ENCODE measurements around the gene DPRX. TPM values are rescaled to one million over a fixed set of nuclear protein-coding genes. Genes with fewer than 3 reads are reported as not detected.

The DPRX gene
- total RNA-seq, 6 donors from 2014 or later, result not detected

DNA sequence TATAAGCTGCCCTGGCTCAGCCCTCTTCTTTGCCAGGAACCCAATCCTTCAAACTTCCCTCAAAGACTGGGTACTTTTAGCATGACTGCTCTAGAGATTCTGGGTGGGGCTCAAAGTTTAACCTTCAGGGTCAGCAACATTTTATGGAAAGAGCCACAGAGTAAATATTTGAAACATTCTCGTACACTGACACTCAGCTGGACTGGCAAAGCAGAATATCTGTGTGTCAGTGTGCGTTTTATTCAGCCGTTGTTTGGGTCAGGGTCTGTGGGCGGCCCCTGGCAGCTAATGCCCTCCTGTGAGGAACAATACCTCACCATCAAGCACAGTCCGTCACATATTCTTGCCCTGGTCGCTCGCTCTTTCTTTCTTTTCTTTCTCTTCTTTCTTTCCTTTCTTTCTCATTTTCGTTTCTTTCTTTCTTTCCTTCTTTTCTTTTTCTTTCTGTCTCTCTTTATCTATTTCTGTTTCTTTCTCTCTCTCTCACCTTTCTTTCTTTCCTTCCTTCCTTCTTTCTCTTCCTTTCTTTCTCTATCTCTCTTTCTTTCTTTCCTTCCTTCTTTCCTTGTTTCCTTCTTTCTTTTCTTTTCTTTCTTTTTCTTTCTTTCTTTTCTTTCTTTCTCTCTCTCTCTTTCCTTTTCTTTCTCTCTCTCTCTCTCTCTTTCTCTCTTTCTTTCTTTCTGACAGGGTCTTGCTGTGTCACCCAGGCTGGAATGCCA is 10.7 kb downstream of the DPRX start:
- no peaks in the 10 kb centered on the region for H3K27me3 ChIP-seq
- peaks cover 0 to 5% (median 2%) of the 10 kb centered on the region in 4 donors for H3K4me1 ChIP-seq
- H3K4me3 ChIP-seq, result no peak overlapping the region
- H3K27ac ChIP-seq, result no peak overlapping the region
- whole genome bisulfite sequencing, 2 donors, result 53 to 58% methylated on average over 8 of the region's 8 CpGs
- H3K9me3 ChIP-seq, result peaks cover 0 to 3% (median 0%) of the 10 kb centered on the region in 4 donors
- no peak for ATAC-seq (ENCODE audit: low FRiP score in 2 of 2)
- TF ChIP-seq, protein P1, sequence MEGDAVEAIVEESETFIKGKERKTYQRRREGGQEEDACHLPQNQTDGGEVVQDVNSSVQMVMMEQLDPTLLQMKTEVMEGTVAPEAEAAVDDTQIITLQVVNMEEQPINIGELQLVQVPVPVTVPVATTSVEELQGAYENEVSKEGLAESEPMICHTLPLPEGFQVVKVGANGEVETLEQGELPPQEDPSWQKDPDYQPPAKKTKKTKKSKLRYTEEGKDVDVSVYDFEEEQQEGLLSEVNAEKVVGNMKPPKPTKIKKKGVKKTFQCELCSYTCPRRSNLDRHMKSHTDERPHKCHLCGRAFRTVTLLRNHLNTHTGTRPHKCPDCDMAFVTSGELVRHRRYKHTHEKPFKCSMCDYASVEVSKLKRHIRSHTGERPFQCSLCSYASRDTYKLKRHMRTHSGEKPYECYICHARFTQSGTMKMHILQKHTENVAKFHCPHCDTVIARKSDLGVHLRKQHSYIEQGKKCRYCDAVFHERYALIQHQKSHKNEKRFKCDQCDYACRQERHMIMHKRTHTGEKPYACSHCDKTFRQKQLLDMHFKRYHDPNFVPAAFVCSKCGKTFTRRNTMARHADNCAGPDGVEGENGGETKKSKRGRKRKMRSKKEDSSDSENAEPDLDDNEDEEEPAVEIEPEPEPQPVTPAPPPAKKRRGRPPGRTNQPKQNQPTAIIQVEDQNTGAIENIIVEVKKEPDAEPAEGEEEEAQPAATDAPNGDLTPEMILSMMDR (IDR thresholded peaks at IDR 0.05), result no peak
- TF ChIP-seq EP300 (IDR thresholded peaks at IDR 0.05) (no peak), POLR2AphosphoS5 (IDR thresholded peaks at IDR 0.05) (no peak), POLR2A (IDR thresholded peaks at IDR 0.05) (no peak)
- DNase-seq, result no peak
- no peaks in the 10 kb centered on the region for H3K36me3 ChIP-seq

DNA sequence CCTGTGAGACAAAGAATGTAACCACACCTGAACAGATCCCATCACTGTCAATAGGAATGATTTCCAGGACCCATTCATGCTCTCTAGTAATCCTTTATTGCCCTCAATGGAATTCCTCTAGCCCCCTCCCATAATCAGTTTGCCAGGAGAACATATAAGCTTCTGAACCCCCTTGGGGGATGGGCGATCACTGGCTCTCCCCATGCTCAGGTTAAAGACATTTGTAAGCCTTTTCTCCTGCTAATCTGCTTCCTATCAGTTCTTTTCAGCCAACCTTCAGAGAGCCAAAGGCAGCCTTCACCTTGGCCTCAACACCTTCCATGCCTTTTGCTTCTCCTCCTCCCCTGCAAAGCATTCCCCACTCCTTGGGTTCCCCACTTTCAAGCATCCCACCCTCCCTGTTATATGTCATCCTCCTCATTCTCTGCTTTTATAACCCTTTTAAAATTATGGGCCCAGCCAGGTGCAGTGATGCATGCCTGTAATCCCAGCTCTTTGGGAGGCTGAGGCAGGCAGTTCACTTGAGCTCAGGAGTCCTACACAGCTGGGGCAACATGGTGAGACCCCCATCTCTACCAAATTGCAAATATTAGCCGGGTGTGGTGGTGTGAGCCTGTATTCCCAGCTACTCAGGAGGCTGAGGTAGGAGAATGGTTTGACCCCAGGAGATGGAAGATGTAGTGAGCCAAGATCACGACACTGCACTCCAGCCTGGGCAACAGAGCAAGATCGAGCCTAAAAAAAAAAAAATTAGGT is 12.4 kb downstream of the DPRX start:
- TF ChIP-seq POLR2A (IDR thresholded peaks at IDR 0.05) (no peak), POLR2AphosphoS5 (IDR thresholded peaks at IDR 0.05) (no peak), EP300 (IDR thresholded peaks at IDR 0.05) (no peak)
- TF ChIP-seq, protein P1 (IDR thresholded peaks at IDR 0.05), result no peak
- 74 to 86% methylated on average over 4 of the region's 4 CpGs for WGBS, 2 donors
- Histone ChIP-seq H3K27me3 (no peaks in the 10 kb centered on the region), H3K9me3 (peaks cover 0 to 16% (median 4%) of the 10 kb centered on the region in 4 donors), H3K4me3 (no peak overlapping the region), H3K36me3 (no peaks in the 10 kb centered on the region), H3K27ac (no peak overlapping the region), H3K4me1 (peaks cover 0 to 5% (median 2%) of the 10 kb centered on the region in 4 donors)
- ATAC-seq (ENCODE audit: low FRiP score in 2 of 2) (no peak), DNase-seq (no peak)

DNA sequence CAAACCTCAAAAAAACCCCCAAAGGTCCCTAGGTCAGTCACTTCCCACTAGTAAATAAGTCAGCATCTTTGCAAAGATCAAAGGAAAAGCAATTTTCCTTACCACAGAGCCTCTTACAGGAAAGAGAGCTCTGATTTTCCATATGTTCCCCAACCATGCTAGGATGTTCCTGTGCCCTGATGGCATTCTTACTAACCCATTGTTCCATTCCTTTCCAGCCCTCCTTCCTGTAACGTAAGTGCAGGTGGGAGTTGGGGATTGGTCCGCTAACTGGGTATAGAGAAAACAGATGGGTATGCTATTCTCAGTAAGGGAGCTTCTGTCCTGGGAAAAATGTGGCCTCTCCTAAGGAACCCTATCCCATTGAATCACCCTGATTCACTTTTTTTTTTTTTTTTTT is 14.3 kb downstream of the DPRX start:
- no peak for ATAC-seq (ENCODE audit: low FRiP score in 2 of 2)
- H3K4me1 ChIP-seq, result peaks cover 0 to 5% (median 2%) of the 10 kb centered on the region in 4 donors
- peaks cover 0 to 26% (median 7%) of the 10 kb centered on the region in 4 donors for H3K9me3 ChIP-seq
- 87 to 88% methylated on average over 2 of the region's 2 CpGs for WGBS, 2 donors
- DNase-seq, result no peak
- TF ChIP-seq POLR2A (IDR thresholded peaks at IDR 0.05), result no peak
- TF ChIP-seq EP300 (IDR thresholded peaks at IDR 0.05), result no peak
- no peak for TF ChIP-seq POLR2AphosphoS5 (IDR thresholded peaks at IDR 0.05)
- TF ChIP-seq, protein P1 (IDR thresholded peaks at IDR 0.05), result no peak
- no peaks in the 10 kb centered on the region for H3K27me3 ChIP-seq
- H3K36me3 ChIP-seq, result no peaks in the 10 kb centered on the region
- H3K27ac ChIP-seq, result no peak overlapping the region
- H3K4me3 ChIP-seq, result no peak overlapping the region

DNA sequence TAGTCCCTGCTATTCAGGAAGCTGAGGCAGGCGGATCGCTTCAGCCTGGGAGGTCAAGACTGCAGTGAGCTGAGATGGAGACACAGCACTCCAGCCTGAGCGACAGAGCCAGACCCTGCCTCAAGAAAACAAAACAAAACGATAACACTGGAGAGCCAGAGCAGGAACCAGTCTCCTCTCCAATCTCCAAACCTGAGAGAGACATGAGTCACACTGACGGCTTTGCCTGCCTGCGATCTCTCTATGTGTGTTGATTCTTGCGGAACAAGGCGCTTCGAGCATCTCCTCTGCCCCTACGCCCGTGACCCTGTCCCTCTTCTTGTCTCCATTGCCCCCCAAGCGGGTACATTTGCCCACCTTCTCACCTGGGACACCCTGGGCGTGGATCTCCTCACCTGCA is 15.6 kb downstream of the DPRX start:
- TF ChIP-seq POLR2A (IDR thresholded peaks at IDR 0.05) (no peak), POLR2AphosphoS5 (IDR thresholded peaks at IDR 0.05) (no peak)

DNA sequence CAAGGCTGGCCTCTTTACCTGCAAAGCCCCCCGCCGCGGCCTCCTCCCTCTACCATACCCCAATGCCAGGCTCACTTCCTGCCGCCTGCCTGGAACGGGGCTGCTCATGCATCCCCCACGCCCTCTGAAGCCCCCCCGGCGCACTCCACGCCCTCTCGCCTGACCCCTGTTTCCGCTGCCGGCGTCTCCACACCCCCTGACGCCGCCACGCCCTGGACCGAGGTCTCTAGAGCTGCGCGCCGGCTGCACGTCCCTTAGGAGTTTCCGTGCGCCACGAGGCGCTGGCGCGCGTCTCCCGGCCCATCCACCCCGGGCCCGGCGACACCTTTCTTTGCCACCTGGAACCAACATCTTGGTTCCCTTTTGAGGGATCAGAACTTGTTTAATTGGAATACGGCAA is 16.0 kb downstream of the DPRX start:
- ATAC-seq (ENCODE audit: low FRiP score in 2 of 2) (peak in 1 of 2 donors; percentile 61), DNase-seq (peak in 1 of 2 donors; percentile 63)
- Histone ChIP-seq H3K27me3 (no peaks in the 10 kb centered on the region), H3K4me3 (no peak overlapping the region), H3K27ac (no peak overlapping the region), H3K9me3 (peaks cover 0 to 26% (median 7%) of the 10 kb centered on the region in 4 donors), H3K36me3 (no peaks in the 10 kb centered on the region), H3K4me1 (no peaks in the 10 kb centered on the region)
- WGBS, 2 donors, result 96% methylated on average over 33 of the region's 33 CpGs
- TF ChIP-seq POLR2AphosphoS5 (IDR thresholded peaks at IDR 0.05) (no peak), POLR2A (IDR thresholded peaks at IDR 0.05) (no peak), EP300 (IDR thresholded peaks at IDR 0.05) (no peak)
- TF ChIP-seq, protein P1 (IDR thresholded peaks at IDR 0.05), result no peak

More for the DNA sequence above, 15.6 kb downstream of the DPRX start:
- no peak overlapping the region for H3K27ac ChIP-seq
- peaks cover 0 to 3% (median under 1%) of the 10 kb centered on the region in 4 donors for H3K4me1 ChIP-seq
- peaks cover 0 to 26% (median 7%) of the 10 kb centered on the region in 4 donors for H3K9me3 ChIP-seq
- H3K36me3 ChIP-seq, result no peaks in the 10 kb centered on the region
- DNase-seq, result no peak
- H3K27me3 ChIP-seq, result no peaks in the 10 kb centered on the region
- 95 to 96% methylated on average over 13 of the region's 13 CpGs for WGBS, 2 donors
- no peak for ATAC-seq (ENCODE audit: low FRiP score in 2 of 2)
- no peak overlapping the region for H3K4me3 ChIP-seq
